ENCODE measurements around the gene NUFIP2. TPM values are rescaled to one million over a fixed set of nuclear protein-coding genes. Genes with fewer than 3 reads are reported as not detected.

NUFIP2 gene
- total RNA-seq, 1 donor from 2014 or later: 56.0 TPM

DNA sequence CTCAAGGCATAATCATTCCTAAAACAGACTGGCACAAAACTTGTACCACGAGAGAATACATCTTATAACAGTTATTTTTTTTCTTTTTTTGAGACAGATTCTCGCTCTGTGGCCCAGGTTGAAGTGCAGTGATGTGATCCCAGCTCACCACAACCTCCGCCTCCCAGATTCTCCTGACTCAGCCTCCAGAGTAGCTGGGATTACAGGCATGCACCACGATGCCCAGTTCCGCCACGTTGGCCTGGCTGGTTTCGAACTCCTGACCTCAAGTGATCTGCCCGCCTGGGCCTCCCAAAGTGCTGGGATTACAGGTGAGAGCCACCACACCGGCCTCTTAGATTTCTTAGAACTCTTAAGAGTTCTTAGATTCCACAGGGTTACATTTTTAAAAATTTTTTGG, 4.1 kb downstream of the NUFIP2 start:
- Mint-ChIP-seq H3K27ac (peak overlapping the region; percentile 48), H3K27me3 (peaks cover 3% of the 10 kb centered on the region), H3K4me3 (peak overlapping the region; percentile 61), H3K4me1 (ENCODE audit: unreplicated experiment) (peaks cover 26% of the 10 kb centered on the region), H3K36me3 (peaks cover 34% of the 10 kb centered on the region), H3K9me3 (no peaks in the 10 kb centered on the region)
- no peak for DNase-seq (ENCODE audit: extremely low spot score, unreplicated experiment)
- TF ChIP-seq, protein P1, sequence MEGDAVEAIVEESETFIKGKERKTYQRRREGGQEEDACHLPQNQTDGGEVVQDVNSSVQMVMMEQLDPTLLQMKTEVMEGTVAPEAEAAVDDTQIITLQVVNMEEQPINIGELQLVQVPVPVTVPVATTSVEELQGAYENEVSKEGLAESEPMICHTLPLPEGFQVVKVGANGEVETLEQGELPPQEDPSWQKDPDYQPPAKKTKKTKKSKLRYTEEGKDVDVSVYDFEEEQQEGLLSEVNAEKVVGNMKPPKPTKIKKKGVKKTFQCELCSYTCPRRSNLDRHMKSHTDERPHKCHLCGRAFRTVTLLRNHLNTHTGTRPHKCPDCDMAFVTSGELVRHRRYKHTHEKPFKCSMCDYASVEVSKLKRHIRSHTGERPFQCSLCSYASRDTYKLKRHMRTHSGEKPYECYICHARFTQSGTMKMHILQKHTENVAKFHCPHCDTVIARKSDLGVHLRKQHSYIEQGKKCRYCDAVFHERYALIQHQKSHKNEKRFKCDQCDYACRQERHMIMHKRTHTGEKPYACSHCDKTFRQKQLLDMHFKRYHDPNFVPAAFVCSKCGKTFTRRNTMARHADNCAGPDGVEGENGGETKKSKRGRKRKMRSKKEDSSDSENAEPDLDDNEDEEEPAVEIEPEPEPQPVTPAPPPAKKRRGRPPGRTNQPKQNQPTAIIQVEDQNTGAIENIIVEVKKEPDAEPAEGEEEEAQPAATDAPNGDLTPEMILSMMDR (conservative IDR thresholded peaks at IDR 0.05): no peak

DNA sequence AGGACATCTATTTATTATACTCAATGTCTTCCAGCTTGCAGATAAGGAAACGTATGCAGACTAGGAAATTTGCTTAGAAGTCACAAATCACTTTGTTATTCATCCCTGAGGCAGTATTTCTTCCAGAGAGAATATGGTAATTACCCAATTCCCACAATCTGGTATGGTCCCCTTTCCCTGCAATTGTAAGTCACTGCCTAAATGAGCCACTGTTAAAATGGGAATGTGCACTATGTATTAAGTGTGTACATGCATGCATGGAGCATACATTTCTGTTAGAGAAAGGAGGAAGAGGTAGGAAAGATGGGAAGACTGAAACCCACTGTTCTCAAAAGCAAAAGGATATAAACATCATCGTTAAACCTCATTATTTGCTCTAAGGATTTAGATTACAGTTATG, 10.0 kb downstream of the NUFIP2 start:
- Mint-ChIP-seq H3K27me3 (no peaks in the 10 kb centered on the region), H3K4me3 (peak overlapping the region; percentile 39), H3K9me3 (peaks cover 8% of the 10 kb centered on the region), H3K36me3 (peaks cover 62% of the 10 kb centered on the region), H3K27ac (peak overlapping the region; percentile 54), H3K4me1 (ENCODE audit: unreplicated experiment) (peaks cover 14% of the 10 kb centered on the region)
- TF ChIP-seq, protein P1 (conservative IDR thresholded peaks at IDR 0.05): no peak
- no peak for DNase-seq (ENCODE audit: extremely low spot score, unreplicated experiment)

DNA sequence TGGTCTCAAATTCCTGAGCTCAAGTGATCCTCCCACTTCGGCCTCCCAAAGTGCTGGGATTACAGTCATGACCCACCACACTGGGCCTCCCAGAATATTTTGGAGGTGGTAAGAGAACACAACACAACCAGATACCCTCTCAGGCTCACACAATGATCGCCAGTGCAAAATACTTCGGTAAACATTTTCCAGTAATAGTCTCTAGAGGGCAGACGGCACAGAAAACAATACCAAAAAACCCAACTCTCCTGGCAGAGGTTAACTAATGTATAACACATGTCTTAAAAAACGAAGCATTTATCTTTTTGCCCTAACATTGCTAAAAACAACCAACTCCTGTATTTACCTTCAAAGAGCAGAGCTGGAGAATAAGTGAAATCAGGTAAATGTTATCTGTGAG, 10.5 kb downstream of the NUFIP2 start:
- H3K4me3 Mint-ChIP-seq: no peak overlapping the region
- H3K9me3 Mint-ChIP-seq: peaks cover 8% of the 10 kb centered on the region
- no peak for DNase-seq (ENCODE audit: extremely low spot score, unreplicated experiment)
- H3K4me1 Mint-ChIP-seq (ENCODE audit: unreplicated experiment): peaks cover 11% of the 10 kb centered on the region
- TF ChIP-seq, protein P1 (conservative IDR thresholded peaks at IDR 0.05): peak; percentile 19
- H3K27me3 Mint-ChIP-seq: no peaks in the 10 kb centered on the region
- H3K27ac Mint-ChIP-seq: peak overlapping the region; percentile 54
- H3K36me3 Mint-ChIP-seq: peaks cover 62% of the 10 kb centered on the region

- Mint-ChIP-seq H3K27ac (no peak overlapping the region), H3K36me3 (peaks cover 62% of the 10 kb centered on the region), H3K4me3 (no peak overlapping the region), H3K9me3 (peaks cover 8% of the 10 kb centered on the region), H3K4me1 (ENCODE audit: unreplicated experiment) (peaks cover 23% of the 10 kb centered on the region), H3K27me3 (no peaks in the 10 kb centered on the region)
- no peak for DNase-seq (ENCODE audit: extremely low spot score, unreplicated experiment)
- TF ChIP-seq, protein P1 (conservative IDR thresholded peaks at IDR 0.05): no peak
Measured at GRCh38 chr17:29279397-29280070, 14.4 kb downstream of the NUFIP2 start.

DNA sequence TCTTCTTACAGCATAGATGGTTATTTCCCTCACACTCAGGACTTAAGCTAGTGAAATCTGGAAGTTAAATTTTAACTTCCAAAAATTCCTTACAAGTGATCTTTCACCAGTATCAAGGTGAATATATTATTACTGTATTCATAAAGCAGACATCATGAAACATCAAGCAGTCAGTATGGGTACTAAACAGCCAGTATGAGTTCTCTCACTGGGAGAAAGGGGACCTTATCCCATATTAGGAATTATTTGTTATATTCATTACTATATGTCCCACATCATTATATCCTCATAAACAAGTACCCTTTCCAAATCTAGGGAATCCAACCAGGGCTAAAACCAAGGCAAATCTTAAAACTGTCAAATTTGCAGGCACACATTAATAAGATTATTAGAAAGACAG, 15.3 kb downstream of the NUFIP2 start:
- Mint-ChIP-seq H3K4me3 (no peak overlapping the region), H3K27ac (no peak overlapping the region), H3K4me1 (ENCODE audit: unreplicated experiment) (peaks cover 20% of the 10 kb centered on the region), H3K9me3 (peaks cover 4% of the 10 kb centered on the region), H3K36me3 (peaks cover 63% of the 10 kb centered on the region), H3K27me3 (no peaks in the 10 kb centered on the region)
- TF ChIP-seq, protein P1 (conservative IDR thresholded peaks at IDR 0.05): no peak
- no peak for DNase-seq (ENCODE audit: extremely low spot score, unreplicated experiment)
